ENCODE data around the gene SLC41A3. TPM values are rescaled to one million over a fixed set of nuclear protein-coding genes. Genes with fewer than 3 reads are reported as not detected.

The SLC41A3 gene
- total RNA-seq (2022; extraction: Qiagen RNA extraction; ENCODE audit: low read depth), result 22.6 to 30.0 TPM (median 23.7 TPM) in 5 replicates

DNA sequence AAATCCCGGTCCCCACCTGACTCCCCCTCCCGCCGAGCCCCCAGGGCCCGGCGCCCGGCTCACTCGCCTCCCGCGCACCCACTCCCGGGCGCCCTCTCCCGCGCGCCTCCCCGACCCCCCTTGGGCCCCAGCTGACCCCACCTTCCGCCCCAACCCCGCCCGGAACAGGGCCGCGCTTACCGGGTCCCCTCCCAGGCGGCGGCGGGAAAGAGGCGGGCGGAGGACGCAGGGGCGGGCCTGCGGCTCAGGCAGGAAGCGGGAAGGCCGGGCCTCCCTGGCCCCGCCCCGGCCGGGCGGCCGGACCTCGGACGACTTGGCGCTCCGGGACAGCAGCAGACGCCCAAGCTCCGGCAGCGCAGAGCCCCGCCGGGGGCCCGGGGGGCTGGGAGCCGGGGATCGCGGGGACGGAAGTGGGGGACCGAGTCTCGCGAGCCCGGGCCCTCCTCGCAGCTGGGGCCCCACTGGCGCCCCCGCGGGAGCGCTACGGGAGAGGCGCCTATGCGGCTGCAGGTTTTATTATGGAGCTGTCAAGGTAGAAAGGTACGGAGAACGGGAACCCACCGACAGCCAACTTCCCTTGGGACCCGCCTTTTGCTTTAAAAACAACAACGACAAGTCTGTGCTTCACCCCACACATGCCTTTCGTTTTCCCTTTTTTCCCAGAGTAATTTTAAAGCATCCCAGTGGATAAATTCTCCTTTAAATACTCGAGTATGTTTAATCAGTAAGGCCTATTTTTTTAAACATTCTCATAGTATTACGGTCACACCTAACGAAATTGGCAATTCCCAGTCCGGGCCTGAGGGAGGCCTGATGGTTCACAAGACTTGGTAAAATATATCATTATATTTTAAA lies at the start of gene SLC41A3:
SLC41A3 (minus strand) TSS at position 212 of the 855 bp plus-strand sequence. CDS start 15,905 bp downstream, outside the sequence.

GRCh38 chr3:125968701-125969592 lies 115.0 kb downstream of the SLC41A3 start, which contains the start of gene ROPN1B:
Gene ROPN1B, plus strand, starts transcription at chr3:125969178. Its CDS starts 2,877 bp downstream, at chr3:125972055.

Other genes starting within 250 kb of the SLC41A3 start
- not detected in 5 replicates for gene ROPN1B, start 114.9 kb downstream of the SLC41A3 start, total RNA-seq (2022; extraction: Qiagen RNA extraction; ENCODE audit: low read depth)
- gene ALDH1L1, start 96.5 kb upstream of the SLC41A3 start, total RNA-seq (2022; extraction: Qiagen RNA extraction; ENCODE audit: low read depth), result 0.16 to 0.43 TPM (median 0.24 TPM) in 5 replicates